KOPT-K1 (cell line): ENCODE measurements around the gene FAM204A.

Experiments used
- H3K27ac ChIP-seq: fragments of 200-600 bp; sonication (generic); 2 replicates; pipeline ENCODE4 v1.5.1; 2016; ENCODE audit warnings: antibody characterized with exemption, mild to moderate bottlenecking, low read depth, low read length; ENCODE audit not compliant: poor library complexity, severe bottlenecking
- H3K36me3 ChIP-seq: fragments of 200-600 bp; sonication (generic); 2 replicates; pipeline ENCODE4 v1.5.1; 2017; ENCODE audit warnings: antibody characterized with exemption, mild to moderate bottlenecking, low read length, moderate library complexity; ENCODE audit not compliant: insufficient read depth
- H3K9me3 ChIP-seq: fragments of 200-600 bp; sonication (generic); 2 replicates; pipeline ENCODE4 v1.5.1; 2017; ENCODE audit warnings: antibody characterized with exemption, low read length, mild to moderate bottlenecking; ENCODE audit not compliant: insufficient read depth, poor library complexity, severe bottlenecking

Gene FAM204A

GRCh38 chr10:118276727-118277126 is 65.4 kb downstream of the FAM204A start:
- Histone ChIP-seq H3K27ac (no peak overlapping the region), H3K36me3 (no peaks in the 10 kb centered on the region), H3K9me3 (peaks cover 10% of the 10 kb centered on the region)

GRCh38 chr10:118276204-118276603 is 65.9 kb downstream of the FAM204A start:
- Histone ChIP-seq H3K27ac (no peak overlapping the region), H3K9me3 (peaks cover 10% of the 10 kb centered on the region), H3K36me3 (no peaks in the 10 kb centered on the region)

- Histone ChIP-seq H3K36me3 (no peaks in the 10 kb centered on the region), H3K9me3 (peaks cover 10% of the 10 kb centered on the region), H3K27ac (no peak overlapping the region)
These were observed 68.5 kb downstream of the FAM204A start for GRCh38 chr10:118273662-118274061.

GRCh38 chr10:118272767-118273166 is 69.4 kb downstream of the FAM204A start:
- Histone ChIP-seq H3K9me3 (peaks cover 3% of the 10 kb centered on the region), H3K27ac (no peak overlapping the region)

GRCh38 chr10:118272149-118272721 is 69.9 kb downstream of the FAM204A start:
- Histone ChIP-seq H3K27ac (no peak overlapping the region), H3K36me3 (no peaks in the 10 kb centered on the region), H3K9me3 (no peaks in the 10 kb centered on the region)

More at GRCh38 chr10:118272767-118273166, 69.4 kb downstream of the FAM204A start:
- H3K36me3 ChIP-seq: no peaks in the 10 kb centered on the region

- Histone ChIP-seq H3K36me3 (no peaks in the 10 kb centered on the region), H3K27ac (no peak overlapping the region), H3K9me3 (no peaks in the 10 kb centered on the region)
These were observed 70.5 kb downstream of the FAM204A start for GRCh38 chr10:118271671-118272070.

GRCh38 chr10:118266098-118266748 is 75.9 kb downstream of the FAM204A start:
- Histone ChIP-seq H3K27ac (no peak overlapping the region), H3K9me3 (no peaks in the 10 kb centered on the region), H3K36me3 (no peaks in the 10 kb centered on the region)

GRCh38 chr10:118264838-118265470 is 77.2 kb downstream of the FAM204A start:
- Histone ChIP-seq H3K9me3 (no peaks in the 10 kb centered on the region), H3K36me3 (no peaks in the 10 kb centered on the region)

GRCh38 chr10:118264252-118264651 is 77.9 kb downstream of the FAM204A start:
- H3K36me3 ChIP-seq: no peaks in the 10 kb centered on the region
- no peak overlapping the region for H3K27ac ChIP-seq
- no peaks in the 10 kb centered on the region for H3K9me3 ChIP-seq

More at GRCh38 chr10:118264838-118265470, 77.2 kb downstream of the FAM204A start:
- no peak overlapping the region for H3K27ac ChIP-seq

- Histone ChIP-seq H3K27ac (no peak overlapping the region), H3K36me3 (no peaks in the 10 kb centered on the region), H3K9me3 (no peaks in the 10 kb centered on the region)
These were observed 79.6 kb downstream of the FAM204A start for GRCh38 chr10:118262538-118262937.

GRCh38 chr10:118259288-118259906 is 82.7 kb downstream of the FAM204A start:
- Histone ChIP-seq H3K9me3 (no peaks in the 10 kb centered on the region), H3K36me3 (no peaks in the 10 kb centered on the region), H3K27ac (no peak overlapping the region)

GRCh38 chr10:118258285-118258684 is 83.8 kb downstream of the FAM204A start:
- no peaks in the 10 kb centered on the region for H3K9me3 ChIP-seq
- no peak overlapping the region for H3K27ac ChIP-seq
- H3K36me3 ChIP-seq: no peaks in the 10 kb centered on the region

- H3K36me3 ChIP-seq: no peaks in the 10 kb centered on the region
- H3K27ac ChIP-seq: no peak overlapping the region
- H3K9me3 ChIP-seq: no peaks in the 10 kb centered on the region
These were observed 85.1 kb downstream of the FAM204A start for GRCh38 chr10:118256825-118257570.

GRCh38 chr10:118256209-118256608 is 85.9 kb downstream of the FAM204A start:
- Histone ChIP-seq H3K36me3 (no peaks in the 10 kb centered on the region), H3K27ac (no peak overlapping the region), H3K9me3 (no peaks in the 10 kb centered on the region)

GRCh38 chr10:118255355-118255754 is 86.8 kb downstream of the FAM204A start:
- Histone ChIP-seq H3K9me3 (no peaks in the 10 kb centered on the region), H3K36me3 (no peaks in the 10 kb centered on the region), H3K27ac (no peak overlapping the region)
